Choroid plexus epithelial cell (primary cell): Measurements from ENCODE around the gene FAIM2.

ENCODE experiments used
- DNase-seq: peaks from one replicate; pipeline ENCODE4 v3.0.0-alpha.2; 2010; ENCODE audit warnings: low read depth
- H3K4me3 ChIP-seq: 2 replicates; pipeline ENCODE4 v1.5.1; 2011; ENCODE audit warnings: low read depth, mild to moderate bottlenecking, control low read depth, low read length, moderate library complexity
- CTCF ChIP-seq: conservative IDR thresholded peaks from 2 replicates; pipeline ENCODE4 v1.5.1; 2011; ENCODE audit warnings: low read depth, mild to moderate bottlenecking, control low read depth, inconsistent platforms, low read length, moderate library complexity

The FAIM2 gene

GRCh38 chr12:49903700-49904423 lies at the start of gene FAIM2:
Gene FAIM2 (minus strand): TSS chr12:49903900. CDS start chr12:49903792, 108 bp downstream.
- peak; percentile 77 for DNase-seq
- peak within 1 kb of the TSS; percentile 46 for H3K4me3 ChIP-seq
- no peak for TF ChIP-seq CTCF

- no peak for TF ChIP-seq CTCF
- no peak for DNase-seq
- H3K4me3 ChIP-seq, result no peak overlapping the region
Observed at GRCh38 chr12:49953151-49953550, 49.5 kb upstream of the FAIM2 start.

GRCh38 chr12:49952391-49953055 lies 48.8 kb upstream of the FAIM2 start:
- TF ChIP-seq CTCF, result no peak
- no peak overlapping the region for H3K4me3 ChIP-seq
- no peak for DNase-seq

- TF ChIP-seq CTCF, result no peak
- DNase-seq, result no peak
- H3K4me3 ChIP-seq, result no peak overlapping the region
Observed at GRCh38 chr12:49951411-49952240, 47.9 kb upstream of the FAIM2 start.

- TF ChIP-seq CTCF, result no peak
- H3K4me3 ChIP-seq, result no peak within 1 kb of the TSS
- no peak for DNase-seq
Observed at GRCh38 chr12:49950273-49951251, 46.9 kb upstream of the FAIM2 start, which contains the start of gene AQP2. Gene AQP2 (plus strand): TSS chr12:49950737. CDS start chr12:49950831, 94 bp downstream.

- no peak overlapping the region for H3K4me3 ChIP-seq
- no peak for TF ChIP-seq CTCF
- DNase-seq, result no peak
Observed at GRCh38 chr12:49949866-49950265, 46.2 kb upstream of the FAIM2 start.
